GM21737 (cell line): ENCODE results near the gene CYP4V2.
A peak's percentile ranks its signal among the peaks of the same experiment; 100 is the strongest.

Experiments used
- ATAC-seq: cut with Tn5 transposase; IDR thresholded peaks from one replicate; pipeline ENCODE4 v1.9.1; 2021; ENCODE audit warnings: mild to moderate bottlenecking, moderate library complexity; ENCODE audit not compliant: unreplicated experiment

Gene CYP4V2

DNA sequence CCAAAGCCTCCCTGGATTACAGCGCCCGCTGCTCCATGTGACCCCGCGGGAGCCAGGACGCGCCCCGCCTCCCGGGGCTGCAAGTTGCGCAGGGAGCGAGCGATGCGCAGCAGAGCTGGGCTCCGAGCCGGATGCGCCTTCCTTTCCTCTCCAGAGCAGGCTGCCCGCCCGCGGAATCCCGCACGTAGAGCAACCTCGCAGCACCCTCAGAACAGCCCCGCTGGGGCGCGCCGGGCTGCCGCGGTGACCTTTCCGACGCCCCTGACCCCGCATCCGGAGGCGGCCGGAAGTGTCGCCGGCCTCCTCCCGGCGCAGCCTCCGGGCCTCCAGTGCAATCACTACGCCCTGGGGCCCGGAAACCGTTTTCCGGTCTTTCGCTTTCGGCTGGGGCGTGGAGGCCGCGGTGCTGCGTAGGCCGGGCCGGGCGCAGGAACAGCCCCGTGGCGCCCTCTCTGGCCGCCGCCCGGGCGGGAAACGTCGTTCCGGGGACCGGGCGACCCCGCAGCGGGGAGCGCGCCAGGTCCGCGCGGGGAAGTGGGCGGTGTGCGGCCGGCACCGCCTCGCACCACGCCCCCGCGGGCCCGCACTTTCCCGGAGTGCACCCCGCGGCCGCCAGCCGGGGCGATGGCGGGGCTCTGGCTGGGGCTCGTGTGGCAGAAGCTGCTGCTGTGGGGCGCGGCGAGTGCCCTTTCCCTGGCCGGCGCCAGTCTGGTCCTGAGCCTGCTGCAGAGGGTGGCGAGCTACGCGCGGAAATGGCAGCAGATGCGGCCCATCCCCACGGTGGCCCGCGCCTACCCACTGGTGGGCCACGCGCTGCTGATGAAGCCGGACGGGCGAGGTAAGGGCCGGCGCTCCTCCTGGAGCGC lies at the start of gene CYP4V2:
Gene CYP4V2, plus strand, starts transcription at position 368 of the 866 bp plus-strand sequence. Its CDS starts 257 bp downstream, at position 625.
- ATAC-seq = peak; percentile 85

- ATAC-seq = peak; percentile 46
Measured at GRCh38 chr4:186144198-186144945, 47.0 kb upstream of the CYP4V2 start.

DNA sequence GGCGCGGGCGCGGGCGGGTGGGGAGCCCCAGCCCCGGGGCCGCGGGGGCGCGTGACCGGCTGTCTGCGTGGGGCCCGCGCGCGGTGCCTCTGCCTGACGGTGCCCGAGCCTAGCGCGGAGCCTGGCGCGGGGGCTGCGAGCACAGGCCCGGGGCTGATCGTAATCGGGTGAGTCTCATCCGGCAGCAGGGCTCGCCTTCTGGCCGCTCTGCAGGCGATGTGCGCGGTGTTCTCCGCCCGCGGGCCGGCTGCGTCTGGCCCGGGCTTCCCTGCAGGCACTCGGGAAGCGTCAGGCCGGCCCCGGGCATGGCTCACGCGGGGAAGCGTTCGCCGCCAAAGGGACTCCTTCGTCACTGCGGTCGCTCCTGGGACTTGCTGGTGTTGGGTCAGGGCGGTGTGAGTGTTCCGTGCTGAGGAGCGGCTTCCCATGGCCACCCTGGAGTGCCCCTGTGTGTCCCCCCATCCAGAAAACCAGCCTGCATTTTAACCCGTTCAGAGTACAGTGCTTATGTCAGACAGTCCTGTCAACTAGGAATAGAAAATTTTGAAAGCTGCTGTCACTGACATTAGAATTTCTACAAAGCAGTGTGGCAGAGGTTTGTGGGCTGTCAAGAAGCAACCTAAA lies 46.3 kb upstream of the CYP4V2 start:
- ATAC-seq = peak; percentile 38

DNA sequence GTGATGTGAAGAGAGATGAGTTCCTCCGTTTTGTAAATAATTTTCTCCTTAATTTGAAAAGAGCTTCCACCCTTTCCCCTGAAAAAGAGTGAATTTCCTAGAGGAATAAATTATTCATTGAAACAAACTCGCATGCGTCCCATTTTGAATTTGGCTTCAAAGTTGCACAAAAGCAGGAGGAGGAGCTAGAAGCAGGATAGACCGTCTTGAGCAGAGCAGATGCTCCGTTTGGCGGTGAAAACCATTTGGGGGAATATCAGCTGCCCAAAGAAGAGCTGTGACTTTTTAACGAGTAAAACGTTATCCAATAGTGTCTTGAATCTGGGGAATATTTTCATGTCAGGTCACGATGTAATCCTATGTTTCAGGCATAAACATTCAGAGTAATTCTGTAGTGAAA lies 44.9 kb upstream of the CYP4V2 start:
- no peak for ATAC-seq

DNA sequence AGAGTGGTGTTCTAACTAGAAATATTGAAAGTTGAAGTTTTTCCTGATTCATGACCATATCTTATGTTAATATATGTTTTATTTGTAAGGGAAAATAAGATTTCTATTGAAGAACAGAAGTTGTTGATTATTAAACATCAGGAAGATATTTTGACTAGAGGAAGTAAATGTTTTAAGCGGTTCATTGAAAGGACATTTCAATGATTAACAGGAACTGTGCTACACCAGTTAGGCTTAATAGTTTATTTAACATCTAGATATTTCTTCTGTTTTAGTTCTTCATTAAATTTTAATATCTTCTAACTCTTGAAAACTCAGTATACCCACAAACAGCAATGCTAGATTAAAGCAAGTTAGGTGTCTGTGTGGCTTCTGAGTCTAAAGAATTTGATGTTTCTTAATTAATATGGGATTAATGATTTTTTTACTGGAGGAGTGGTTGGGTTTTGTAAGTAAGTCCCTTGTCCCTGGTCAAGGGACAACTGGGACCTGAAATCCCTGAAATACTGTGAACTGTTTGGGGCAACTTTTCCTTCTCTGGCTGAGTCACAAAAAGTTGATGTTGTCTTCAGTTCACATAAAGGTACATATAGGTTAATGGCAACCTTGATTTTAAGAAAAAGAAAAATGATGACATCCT lies 42.9 kb upstream of the CYP4V2 start:
- ATAC-seq = no peak

DNA sequence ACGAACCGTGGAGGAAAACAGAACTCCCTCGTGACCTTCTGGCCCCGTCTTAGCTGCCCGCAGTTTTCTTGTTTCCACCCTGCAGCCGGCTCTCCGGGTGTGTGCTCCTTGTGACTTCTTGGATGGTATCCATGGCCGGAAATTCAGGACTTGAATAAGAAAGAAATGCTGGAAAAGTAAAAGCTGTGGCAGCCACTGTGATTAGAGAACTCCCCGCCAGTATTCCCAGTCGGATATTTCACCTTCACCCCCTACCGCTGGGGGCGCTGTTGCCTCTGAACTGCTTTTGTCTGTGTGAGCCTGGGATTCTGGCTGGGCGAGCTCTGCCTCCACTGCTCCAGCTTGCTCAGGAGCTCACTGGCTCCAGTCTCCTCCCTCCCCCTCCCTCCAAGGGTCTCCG lies 41.5 kb upstream of the CYP4V2 start:
- ATAC-seq = no peak

- ATAC-seq = no peak
Measured at GRCh38 chr4:186150926-186151325, 40.4 kb upstream of the CYP4V2 start.

DNA sequence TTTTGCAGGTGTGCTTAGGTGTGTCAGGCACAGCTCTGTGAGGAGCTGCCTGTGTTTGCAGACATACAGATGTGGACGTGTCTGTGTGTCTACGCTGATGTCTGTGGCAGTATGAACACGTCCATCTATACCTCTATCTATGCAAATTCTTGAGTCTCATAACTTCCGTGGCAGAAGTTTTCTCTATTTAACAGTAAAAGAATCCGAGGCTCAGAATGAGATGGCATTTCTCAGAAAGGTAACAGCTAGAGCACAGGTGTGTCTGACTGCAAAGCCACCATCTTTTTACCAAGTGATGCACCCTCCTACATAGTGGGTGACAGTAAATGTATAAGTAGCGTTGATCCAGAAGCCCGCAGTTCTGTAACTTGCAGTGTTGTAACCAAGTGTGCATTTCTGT lies 39.9 kb upstream of the CYP4V2 start:
- ATAC-seq = no peak

DNA sequence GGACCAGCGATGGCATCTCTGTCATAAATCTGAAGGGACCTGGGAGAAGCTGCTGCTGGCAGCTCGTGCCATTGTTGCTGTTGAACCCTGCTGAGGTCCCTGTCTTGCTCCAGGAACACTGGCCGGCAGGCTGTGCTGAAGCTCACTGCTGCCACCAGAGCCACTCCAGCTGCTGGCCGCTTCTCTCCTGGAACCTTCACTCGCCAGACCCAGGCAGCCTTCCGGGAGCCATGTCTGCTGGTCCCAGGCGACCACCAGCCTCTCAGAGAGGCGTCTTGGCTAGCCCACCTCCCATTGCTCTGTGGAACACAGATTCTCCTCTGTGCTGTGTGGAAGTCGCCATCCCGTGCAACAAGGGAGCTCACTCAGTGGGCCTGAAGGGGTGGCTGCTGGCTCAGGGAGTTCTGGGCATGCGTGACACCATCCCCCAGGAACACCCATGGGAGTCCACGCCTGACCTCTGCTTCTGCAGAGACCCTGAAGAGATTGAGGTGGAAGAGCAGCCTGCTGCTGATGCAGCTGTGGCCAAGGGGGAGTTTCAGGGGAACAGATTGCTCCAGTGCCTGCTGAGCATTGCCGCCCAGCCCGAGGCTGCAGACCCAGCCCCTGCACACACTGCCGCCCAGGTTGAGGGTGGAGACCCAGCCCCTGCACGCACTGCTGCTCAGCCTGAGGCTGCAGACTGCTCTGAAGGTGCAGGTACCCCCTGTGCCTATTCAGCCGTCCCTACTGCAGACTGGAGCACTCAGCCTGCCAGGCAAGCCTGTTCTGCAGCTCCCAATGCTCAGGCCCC lies 33.1 kb upstream of the CYP4V2 start:
- no peak for ATAC-seq

DNA sequence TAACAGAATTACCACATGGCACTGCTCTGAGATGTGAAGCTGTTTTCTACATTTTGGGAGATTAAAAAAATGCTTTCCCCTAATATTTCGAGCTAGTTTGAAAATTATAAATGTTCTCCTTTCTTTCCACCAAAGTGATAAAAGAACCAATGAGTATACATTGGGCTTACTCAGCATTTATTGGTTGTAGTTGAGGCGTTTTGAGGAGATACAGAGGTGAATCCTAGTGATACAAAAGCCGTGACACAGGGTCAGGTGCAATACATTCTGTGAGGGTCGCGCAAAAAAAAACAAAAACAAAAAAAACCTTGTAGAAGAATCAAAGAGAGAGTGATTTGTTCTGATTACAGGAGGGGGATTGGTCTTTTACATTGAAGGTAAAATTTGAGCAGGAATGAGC lies 32.4 kb upstream of the CYP4V2 start:
- no peak for ATAC-seq

GRCh38 chr4:186159613-186160012 lies 31.8 kb upstream of the CYP4V2 start:
- ATAC-seq = no peak

- peak; percentile 95 for ATAC-seq
Measured at GRCh38 chr4:186161138-186161537, 30.2 kb upstream of the CYP4V2 start.

- no peak for ATAC-seq
Measured at GRCh38 chr4:186166852-186167512, 24.4 kb upstream of the CYP4V2 start.

DNA sequence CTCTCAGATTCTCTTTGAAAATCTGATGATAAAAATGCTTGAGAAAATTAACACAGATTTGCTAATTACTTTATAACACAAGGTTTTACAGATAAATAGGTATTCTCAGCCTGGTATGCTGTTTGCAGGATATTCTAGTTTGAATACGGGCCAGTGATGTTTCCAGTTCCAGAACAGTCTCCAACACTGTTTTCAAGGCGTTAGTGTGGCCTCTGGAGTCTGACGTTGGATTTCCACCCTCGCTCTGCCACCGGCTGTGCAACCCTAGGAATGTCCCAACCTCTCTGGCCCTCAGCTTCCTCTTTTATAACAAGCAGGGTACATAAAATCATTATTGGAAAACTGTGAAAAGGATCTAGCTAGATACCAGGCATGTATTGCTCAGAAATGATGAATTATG lies 23.8 kb upstream of the CYP4V2 start:
- ATAC-seq = no peak

DNA sequence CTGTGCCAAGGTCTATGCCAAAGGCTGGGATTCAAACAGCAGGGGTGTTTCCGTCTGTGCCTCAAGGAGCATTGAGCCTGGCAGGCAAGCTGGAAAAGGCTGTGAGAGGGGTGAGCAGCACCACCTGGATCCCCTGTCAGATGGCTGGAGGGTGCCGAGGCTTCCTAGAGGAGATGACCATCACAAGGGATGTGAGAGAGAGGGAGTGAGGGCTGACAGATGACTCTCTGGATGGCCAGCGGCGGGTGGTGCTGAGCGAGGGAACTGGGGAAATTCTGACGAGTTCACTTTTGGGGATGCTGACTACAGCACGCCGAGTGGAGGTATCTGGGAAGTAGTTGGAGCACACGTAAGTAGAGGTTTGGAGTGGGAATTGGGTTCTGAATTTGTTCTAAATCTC lies 22.6 kb upstream of the CYP4V2 start:
- ATAC-seq = no peak

GRCh38 chr4:186169333-186169944 lies 21.9 kb upstream of the CYP4V2 start:
- ATAC-seq = no peak

GRCh38 chr4:186169945-186170802 lies 21.2 kb upstream of the CYP4V2 start:
- ATAC-seq = no peak

DNA sequence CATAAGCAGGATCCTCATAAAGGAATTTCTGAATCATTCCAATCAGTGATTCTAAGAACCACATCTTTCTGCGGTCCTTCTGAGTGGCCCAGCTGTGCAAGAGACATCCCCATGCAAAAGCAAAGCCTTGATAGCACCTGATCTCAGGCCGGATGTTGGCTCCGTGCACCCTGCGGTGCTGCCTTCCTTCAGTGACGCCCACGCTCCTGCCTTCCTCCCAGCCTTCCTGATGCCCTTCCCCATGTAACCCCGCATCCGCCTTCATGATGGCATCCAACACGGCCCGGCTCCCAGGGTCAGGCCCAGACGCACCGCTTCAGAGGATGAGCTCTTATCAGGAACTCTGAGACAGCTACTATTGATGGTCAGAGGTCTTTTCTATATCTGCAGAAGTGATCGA lies 20.4 kb upstream of the CYP4V2 start:
- ATAC-seq = no peak

- no peak for ATAC-seq
Measured at GRCh38 chr4:186172546-186172945, 18.8 kb upstream of the CYP4V2 start.
